Subcutaneous adipose tissue (tissue), 4 donors: ENCODE results near the gene CFTR. TPM values are rescaled to one million over a fixed set of nuclear protein-coding genes. Genes with fewer than 3 reads are reported as not detected.

ENCODE experiments used
- total RNA-seq, 4 donors: library from RNA; depleted of rRNA; stranded (reverse); fragments of >200 nt; gene quantifications; one replicate each; pipeline ENCODE4 v1.1.0, GENCODE V29; 2016
- TF ChIP-seq, protein P1 (sequence below): fragments of 450-650 bp; IDR thresholded peaks from one replicate; pipeline ENCODE4 v1.5.1; 2016; ENCODE audit warnings: low read depth, mild to moderate bottlenecking, control low read depth, antibody characterized with exemption, moderate library complexity

The CFTR gene
- total RNA-seq, 4 donors from 2014 or later = 2.6 TPM; not detected in 3

DNA sequence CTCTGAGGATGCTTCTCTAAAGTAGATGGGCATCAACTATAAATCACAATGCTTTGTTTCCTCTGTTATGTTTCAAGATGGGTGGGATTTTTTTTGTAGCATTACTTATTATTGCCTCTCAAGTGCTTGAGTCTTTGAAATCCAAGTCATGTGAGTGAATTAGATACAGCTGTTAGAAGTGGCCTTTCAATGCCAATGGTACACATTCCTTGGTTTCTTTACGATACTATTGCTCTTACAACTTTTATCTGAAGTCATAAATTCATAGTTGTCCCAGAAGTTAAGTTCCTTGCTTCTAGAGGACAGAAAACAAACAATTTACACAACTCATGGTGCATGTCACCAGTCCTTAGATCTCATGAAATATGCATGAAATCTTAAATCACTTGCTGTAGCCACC lies 15.5 kb downstream of the CFTR start:
- TF ChIP-seq, protein P1, sequence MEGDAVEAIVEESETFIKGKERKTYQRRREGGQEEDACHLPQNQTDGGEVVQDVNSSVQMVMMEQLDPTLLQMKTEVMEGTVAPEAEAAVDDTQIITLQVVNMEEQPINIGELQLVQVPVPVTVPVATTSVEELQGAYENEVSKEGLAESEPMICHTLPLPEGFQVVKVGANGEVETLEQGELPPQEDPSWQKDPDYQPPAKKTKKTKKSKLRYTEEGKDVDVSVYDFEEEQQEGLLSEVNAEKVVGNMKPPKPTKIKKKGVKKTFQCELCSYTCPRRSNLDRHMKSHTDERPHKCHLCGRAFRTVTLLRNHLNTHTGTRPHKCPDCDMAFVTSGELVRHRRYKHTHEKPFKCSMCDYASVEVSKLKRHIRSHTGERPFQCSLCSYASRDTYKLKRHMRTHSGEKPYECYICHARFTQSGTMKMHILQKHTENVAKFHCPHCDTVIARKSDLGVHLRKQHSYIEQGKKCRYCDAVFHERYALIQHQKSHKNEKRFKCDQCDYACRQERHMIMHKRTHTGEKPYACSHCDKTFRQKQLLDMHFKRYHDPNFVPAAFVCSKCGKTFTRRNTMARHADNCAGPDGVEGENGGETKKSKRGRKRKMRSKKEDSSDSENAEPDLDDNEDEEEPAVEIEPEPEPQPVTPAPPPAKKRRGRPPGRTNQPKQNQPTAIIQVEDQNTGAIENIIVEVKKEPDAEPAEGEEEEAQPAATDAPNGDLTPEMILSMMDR = no peak

- TF ChIP-seq, protein P1 = no peak
Observed at GRCh38 chr7:117502331-117502730, 22.5 kb downstream of the CFTR start.

- TF ChIP-seq, protein P1 = no peak
Observed at GRCh38 chr7:117505238-117505637, 25.4 kb downstream of the CFTR start.

DNA sequence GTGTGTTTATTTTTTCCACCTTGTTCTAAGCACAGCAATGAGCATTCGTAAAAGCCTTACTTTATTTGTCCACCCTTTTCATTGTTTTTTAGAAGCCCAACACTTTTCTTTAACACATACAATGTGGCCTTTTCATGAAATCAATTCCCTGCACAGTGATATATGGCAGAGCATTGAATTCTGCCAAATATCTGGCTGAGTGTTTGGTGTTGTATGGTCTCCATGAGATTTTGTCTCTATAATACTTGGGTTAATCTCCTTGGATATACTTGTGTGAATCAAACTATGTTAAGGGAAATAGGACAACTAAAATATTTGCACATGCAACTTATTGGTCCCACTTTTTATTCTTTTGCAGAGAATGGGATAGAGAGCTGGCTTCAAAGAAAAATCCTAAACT lies 28.9 kb downstream of the CFTR start:
- TF ChIP-seq, protein P1 = no peak

DNA sequence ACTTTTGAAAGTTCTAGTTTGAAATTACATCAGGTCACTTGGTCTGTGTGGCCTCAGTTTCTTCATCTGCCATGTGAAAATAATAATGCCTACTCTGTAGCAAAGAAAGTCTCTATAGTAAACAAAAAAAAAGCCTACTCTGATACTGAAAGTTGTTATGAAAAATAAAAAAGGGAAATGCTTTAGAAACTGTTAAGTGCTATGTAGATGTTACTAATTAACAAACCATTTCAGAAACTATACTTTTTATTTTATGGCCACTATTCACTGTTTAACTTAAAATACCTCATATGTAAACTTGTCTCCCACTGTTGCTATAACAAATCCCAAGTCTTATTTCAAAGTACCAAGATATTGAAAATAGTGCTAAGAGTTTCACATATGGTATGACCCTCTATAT lies 50.6 kb downstream of the CFTR start:
- TF ChIP-seq, protein P1 = no peak

DNA sequence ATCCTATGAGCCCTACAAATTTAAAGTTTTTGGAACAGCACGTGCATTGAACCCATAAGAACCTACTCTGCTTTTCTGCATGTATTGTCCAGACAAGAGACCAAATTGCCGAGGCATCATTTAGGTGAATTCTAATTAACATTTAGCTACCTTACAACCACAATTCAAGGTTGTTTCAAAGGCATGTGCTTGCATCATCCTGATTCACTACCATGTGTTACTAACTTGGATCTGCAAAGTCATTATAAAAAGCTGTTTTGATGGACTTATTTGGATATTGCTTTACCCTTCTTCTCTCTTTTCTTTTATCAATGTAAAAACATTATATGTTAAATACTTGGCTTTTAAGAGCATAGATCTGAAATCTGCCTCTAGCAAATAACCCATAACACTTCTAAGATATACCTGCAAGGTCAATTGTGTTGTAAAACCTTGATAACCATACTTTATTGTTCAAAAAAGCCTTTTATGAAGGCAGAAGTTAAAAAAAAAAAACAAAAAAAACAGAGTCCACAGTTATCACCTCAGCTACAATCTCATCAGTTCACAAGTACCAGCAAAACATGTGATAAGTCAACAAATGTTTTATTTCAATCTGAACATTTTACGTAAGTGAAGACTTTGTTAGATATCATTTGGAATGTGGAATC lies 51.9 kb downstream of the CFTR start:
- TF ChIP-seq, protein P1 = no peak

GRCh38 chr7:117538053-117538452 lies 58.2 kb downstream of the CFTR start:
- TF ChIP-seq, protein P1 = no peak
